Measurements from ENCODE around the gene ATP8B4. TPM values are rescaled to one million over a fixed set of nuclear protein-coding genes. Genes with fewer than 3 reads are reported as not detected.

The ATP8B4 gene
- total RNA-seq, 1 donor = 0.99 TPM

GRCh38 chr15:49918121-49918520 lies 200.9 kb downstream of the ATP8B4 start:
- TF ChIP-seq, protein P1, sequence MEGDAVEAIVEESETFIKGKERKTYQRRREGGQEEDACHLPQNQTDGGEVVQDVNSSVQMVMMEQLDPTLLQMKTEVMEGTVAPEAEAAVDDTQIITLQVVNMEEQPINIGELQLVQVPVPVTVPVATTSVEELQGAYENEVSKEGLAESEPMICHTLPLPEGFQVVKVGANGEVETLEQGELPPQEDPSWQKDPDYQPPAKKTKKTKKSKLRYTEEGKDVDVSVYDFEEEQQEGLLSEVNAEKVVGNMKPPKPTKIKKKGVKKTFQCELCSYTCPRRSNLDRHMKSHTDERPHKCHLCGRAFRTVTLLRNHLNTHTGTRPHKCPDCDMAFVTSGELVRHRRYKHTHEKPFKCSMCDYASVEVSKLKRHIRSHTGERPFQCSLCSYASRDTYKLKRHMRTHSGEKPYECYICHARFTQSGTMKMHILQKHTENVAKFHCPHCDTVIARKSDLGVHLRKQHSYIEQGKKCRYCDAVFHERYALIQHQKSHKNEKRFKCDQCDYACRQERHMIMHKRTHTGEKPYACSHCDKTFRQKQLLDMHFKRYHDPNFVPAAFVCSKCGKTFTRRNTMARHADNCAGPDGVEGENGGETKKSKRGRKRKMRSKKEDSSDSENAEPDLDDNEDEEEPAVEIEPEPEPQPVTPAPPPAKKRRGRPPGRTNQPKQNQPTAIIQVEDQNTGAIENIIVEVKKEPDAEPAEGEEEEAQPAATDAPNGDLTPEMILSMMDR (IDR thresholded peaks at IDR 0.05; ENCODE audit: insufficient read depth, low read length) = no peak
- no peak overlapping the region for H3K4me3 ChIP-seq (ENCODE audit: low read depth, low read length)
- peak; percentile 52 for DNase-seq (ENCODE audit: low read depth)

DNA sequence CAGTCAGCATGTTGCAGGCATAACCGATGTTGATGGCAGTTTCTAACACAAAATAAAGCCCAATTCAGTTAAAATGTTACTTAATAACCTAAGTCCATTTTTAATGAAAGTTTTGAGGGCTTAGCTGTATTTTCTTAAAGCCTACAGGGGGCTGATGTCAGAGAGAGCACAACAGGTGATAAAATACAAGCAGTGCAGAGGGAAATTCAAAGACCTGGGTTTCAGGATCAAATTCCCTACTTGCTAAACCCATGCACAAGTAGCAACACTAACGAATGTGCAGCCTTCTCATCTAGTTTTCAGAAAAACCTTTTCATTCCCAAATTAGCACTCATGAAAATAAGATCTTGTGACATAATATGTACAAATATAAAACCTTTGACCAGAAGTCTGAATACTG lies 202.0 kb downstream of the ATP8B4 start:
- TF ChIP-seq, protein P1 (IDR thresholded peaks at IDR 0.05; ENCODE audit: insufficient read depth, low read length) = no peak
- no peak for DNase-seq (ENCODE audit: low read depth)
- no peak overlapping the region for H3K4me3 ChIP-seq (ENCODE audit: low read depth, low read length)

GRCh38 chr15:49915822-49916221 lies 203.2 kb downstream of the ATP8B4 start:
- no peak for DNase-seq (ENCODE audit: low read depth)
- TF ChIP-seq, protein P1 (IDR thresholded peaks at IDR 0.05; ENCODE audit: insufficient read depth, low read length) = no peak
- H3K4me3 ChIP-seq (ENCODE audit: low read depth, low read length) = no peak overlapping the region

- H3K4me3 ChIP-seq (ENCODE audit: low read depth, low read length) = no peak overlapping the region
These were observed 210.1 kb downstream of the ATP8B4 start for GRCh38 chr15:49908933-49909295.

GRCh38 chr15:49908236-49908932 lies 210.6 kb downstream of the ATP8B4 start:
- TF ChIP-seq, protein P1 (IDR thresholded peaks at IDR 0.05; ENCODE audit: insufficient read depth, low read length) = no peak

More at GRCh38 chr15:49908933-49909295, 210.1 kb downstream of the ATP8B4 start:
- TF ChIP-seq, protein P1 (IDR thresholded peaks at IDR 0.05; ENCODE audit: insufficient read depth, low read length) = no peak
- DNase-seq (ENCODE audit: low read depth) = no peak

DNA sequence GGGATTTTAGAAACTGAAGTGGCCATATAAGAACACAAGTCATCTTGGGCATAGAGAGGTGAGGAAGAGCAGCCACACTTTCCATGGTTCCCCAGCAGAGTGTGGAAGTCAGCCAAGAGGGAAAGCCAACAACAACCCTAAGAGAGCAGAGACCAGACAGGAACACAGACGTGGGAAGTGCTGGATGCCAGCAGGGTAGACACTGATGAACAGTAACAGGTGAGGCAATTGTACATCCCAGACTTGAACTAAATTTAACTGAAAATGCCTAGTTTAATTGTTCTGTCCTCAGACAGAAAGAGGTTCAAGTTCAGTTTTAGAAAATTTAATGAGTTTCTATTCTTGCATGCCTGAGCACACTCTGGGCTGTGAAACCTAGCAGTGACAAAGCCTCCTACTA lies 212.1 kb downstream of the ATP8B4 start:
- TF ChIP-seq, protein P1 (IDR thresholded peaks at IDR 0.05; ENCODE audit: insufficient read depth, low read length) = no peak
- H3K4me3 ChIP-seq (ENCODE audit: low read depth, low read length) = no peak overlapping the region
- DNase-seq (ENCODE audit: low read depth) = no peak

More at GRCh38 chr15:49908236-49908932, 210.6 kb downstream of the ATP8B4 start:
- H3K4me3 ChIP-seq (ENCODE audit: low read depth, low read length) = no peak overlapping the region
- no peak for DNase-seq (ENCODE audit: low read depth)

DNA sequence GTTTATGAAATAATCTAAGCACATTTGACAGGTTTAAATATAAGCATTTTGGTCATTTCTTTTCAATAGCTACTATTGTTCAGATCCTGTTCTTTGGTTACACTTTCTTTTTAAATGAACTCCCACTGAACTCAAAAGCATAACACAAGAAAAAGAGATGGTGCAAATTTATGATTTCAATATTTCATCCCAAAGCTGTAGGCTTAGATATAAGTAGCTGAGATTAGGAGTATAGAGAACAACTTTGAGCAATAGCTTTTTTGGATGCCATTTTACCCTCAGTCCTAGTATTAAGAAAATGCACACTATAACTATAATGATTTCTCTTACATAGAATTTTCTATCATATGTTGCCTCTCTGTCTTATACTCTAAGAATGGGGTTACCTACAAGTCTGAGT lies 213.8 kb downstream of the ATP8B4 start:
- TF ChIP-seq, protein P1 (IDR thresholded peaks at IDR 0.05; ENCODE audit: insufficient read depth, low read length) = no peak
- no peak overlapping the region for H3K4me3 ChIP-seq (ENCODE audit: low read depth, low read length)
- DNase-seq (ENCODE audit: low read depth) = no peak
